GM10248 (cell line): ENCODE results near the gene KIF15.

Experiments used
- CTCF ChIA-PET: fragments of 300-600 bp; sonication (Branson Sonifier 250); formaldehyde crosslinking; extraction: SDS; loops from one replicate; lab custom pipeline; 2021; ENCODE audit warnings: antibody characterized with exemption; lab: Yijun Ruan, JAX
- POLR2A ChIA-PET: fragments of 350-650 bp; sonication (Branson Sonifier 250); formaldehyde crosslinking; extraction: SDS; loops from one replicate; lab custom pipeline; 2020; ENCODE audit warnings: antibody characterized with exemption; lab: Yijun Ruan, JAX
- DNase-seq: peaks from one replicate; pipeline ENCODE4 v3.0.0; 2012; ENCODE audit errors: extremely low spot score
- CTCF ChIP-seq: IDR thresholded peaks from 2 replicates; pipeline ENCODE4 v1.5.1; 2012; ENCODE audit warnings: mild to moderate bottlenecking, low read depth; ENCODE audit errors: extremely low read depth, missing control alignments, control extremely low read depth

KIF15 gene

GRCh38 chr3:44902628-44903027 lies 141.0 kb downstream of the KIF15 start:
- TF ChIP-seq CTCF: no peak
- POLR2A ChIA-PET: no interaction called here
- CTCF ChIA-PET: interaction anchor here (1.0 to 1.6 kb wide), 3 partner anchors 11 to 14 kb away, joined by 3 to 6 read pairs (median 3); no protein-coding TSS in a partner anchor

More at GRCh38 chr3:44902628-44903027, 141.0 kb downstream of the KIF15 start:
- no peak for DNase-seq
